ENCODE results near the gene ANKMY1.

Gene ANKMY1

DNA sequence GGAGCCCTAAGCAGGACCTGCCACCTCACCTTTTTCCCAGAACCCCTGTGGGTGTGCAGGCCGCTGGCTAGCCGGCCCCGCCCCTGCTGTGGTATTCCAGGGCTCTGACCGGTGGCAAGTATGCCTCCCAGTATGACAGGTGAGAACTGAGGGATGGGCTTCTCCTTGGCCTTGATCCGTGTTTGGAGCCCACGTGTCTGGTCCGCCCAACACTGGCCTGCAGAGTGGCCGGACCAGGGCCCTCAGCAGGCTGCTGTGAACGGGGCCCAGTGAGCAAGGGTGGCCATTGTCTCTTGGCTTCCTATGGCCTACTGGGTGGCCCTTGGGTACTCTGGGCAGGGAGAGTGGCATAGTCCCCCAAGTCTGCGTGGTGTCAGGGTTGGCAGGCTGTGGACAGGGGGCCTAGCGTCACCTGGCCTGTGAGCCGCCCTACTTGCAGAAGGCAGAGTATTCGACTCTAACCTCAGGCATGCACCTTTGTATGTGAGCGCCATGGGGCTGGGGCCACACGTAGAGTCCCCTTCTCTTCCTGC is 12.3 kb upstream of the ANKMY1 start:
- no peak overlapping the region for H3K4me3 ChIP-seq (ENCODE audit: low read depth, low read length)
- H3K36me3 ChIP-seq (ENCODE audit: control insufficient read depth in 2 of 2, insufficient read depth in 1 of 2, low read length in 2 of 2): peaks cover 0 to 13% of the 10 kb centered on the region in 2 experiments; a peak in 1 of 3 replicates
- H3K4me1 ChIP-seq (ENCODE audit: control insufficient read depth, insufficient read depth, low read length): peaks cover 4% of the 10 kb centered on the region
- TF ChIP-seq ZNF10 (tag by site-specific recombination; IDR thresholded peaks at IDR 0.05): no peak
- TF ChIP-seq, protein P1, sequence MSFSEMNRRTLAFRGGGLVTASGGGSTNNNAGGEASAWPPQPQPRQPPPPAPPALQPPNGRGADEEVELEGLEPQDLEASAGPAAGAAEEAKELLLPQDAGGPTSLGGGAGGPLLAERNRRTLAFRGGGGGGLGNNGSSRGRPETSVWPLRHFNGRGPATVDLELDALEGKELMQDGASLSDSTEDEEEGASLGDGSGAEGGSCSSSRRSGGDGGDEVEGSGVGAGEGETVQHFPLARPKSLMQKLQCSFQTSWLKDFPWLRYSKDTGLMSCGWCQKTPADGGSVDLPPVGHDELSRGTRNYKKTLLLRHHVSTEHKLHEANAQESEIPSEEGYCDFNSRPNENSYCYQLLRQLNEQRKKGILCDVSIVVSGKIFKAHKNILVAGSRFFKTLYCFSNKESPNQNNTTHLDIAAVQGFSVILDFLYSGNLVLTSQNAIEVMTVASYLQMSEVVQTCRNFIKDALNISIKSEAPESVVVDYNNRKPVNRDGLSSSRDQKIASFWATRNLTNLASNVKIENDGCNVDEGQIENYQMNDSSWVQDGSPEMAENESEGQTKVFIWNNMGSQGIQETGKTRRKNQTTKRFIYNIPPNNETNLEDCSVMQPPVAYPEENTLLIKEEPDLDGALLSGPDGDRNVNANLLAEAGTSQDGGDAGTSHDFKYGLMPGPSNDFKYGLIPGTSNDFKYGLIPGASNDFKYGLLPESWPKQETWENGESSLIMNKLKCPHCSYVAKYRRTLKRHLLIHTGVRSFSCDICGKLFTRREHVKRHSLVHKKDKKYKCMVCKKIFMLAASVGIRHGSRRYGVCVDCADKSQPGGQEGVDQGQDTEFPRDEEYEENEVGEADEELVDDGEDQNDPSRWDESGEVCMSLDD (tag by site-specific recombination; IDR thresholded peaks at IDR 0.05): no peak
- TF ChIP-seq OVOL3 (tag by site-specific recombination; IDR thresholded peaks at IDR 0.05): no peak
- TF ChIP-seq ZNF510 (tag by site-specific recombination; IDR thresholded peaks at IDR 0.05; ENCODE audit: insufficient replicate concordance): no peak
- no peak for TF ChIP-seq ZNF501 (tag by site-specific recombination; IDR thresholded peaks at IDR 0.05)
- TF ChIP-seq ZNF777 (tag by site-specific recombination; IDR thresholded peaks at IDR 0.05; ENCODE audit: borderline replicate concordance): no peak
- no peak for TF ChIP-seq ZNF561 (tag by site-specific recombination; IDR thresholded peaks at IDR 0.05; ENCODE audit: borderline replicate concordance)
- TF ChIP-seq, protein P2, sequence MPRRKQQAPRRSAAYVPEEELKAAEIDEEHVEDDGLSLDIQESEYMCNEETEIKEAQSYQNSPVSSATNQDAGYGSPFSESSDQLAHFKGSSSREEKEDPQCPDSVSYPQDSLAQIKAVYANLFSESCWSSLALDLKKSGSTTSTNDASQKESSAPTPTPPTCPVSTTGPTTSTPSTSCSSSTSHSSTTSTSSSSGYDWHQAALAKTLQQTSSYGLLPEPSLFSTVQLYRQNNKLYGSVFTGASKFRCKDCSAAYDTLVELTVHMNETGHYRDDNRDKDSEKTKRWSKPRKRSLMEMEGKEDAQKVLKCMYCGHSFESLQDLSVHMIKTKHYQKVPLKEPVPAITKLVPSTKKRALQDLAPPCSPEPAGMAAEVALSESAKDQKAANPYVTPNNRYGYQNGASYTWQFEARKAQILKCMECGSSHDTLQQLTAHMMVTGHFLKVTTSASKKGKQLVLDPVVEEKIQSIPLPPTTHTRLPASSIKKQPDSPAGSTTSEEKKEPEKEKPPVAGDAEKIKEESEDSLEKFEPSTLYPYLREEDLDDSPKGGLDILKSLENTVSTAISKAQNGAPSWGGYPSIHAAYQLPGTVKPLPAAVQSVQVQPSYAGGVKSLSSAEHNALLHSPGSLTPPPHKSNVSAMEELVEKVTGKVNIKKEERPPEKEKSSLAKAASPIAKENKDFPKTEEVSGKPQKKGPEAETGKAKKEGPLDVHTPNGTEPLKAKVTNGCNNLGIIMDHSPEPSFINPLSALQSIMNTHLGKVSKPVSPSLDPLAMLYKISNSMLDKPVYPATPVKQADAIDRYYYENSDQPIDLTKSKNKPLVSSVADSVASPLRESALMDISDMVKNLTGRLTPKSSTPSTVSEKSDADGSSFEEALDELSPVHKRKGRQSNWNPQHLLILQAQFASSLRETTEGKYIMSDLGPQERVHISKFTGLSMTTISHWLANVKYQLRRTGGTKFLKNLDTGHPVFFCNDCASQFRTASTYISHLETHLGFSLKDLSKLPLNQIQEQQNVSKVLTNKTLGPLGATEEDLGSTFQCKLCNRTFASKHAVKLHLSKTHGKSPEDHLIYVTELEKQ (tag by site-specific recombination; IDR thresholded peaks at IDR 0.05; ENCODE audit: borderline replicate concordance): no peak
- TF ChIP-seq, protein P3, sequence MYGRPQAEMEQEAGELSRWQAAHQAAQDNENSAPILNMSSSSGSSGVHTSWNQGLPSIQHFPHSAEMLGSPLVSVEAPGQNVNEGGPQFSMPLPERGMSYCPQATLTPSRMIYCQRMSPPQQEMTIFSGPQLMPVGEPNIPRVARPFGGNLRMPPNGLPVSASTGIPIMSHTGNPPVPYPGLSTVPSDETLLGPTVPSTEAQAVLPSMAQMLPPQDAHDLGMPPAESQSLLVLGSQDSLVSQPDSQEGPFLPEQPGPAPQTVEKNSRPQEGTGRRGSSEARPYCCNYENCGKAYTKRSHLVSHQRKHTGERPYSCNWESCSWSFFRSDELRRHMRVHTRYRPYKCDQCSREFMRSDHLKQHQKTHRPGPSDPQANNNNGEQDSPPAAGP (tag by site-specific recombination; IDR thresholded peaks at IDR 0.05): no peak
- no peak for TF ChIP-seq REPIN1 (tag by site-specific recombination; IDR thresholded peaks at IDR 0.05; ENCODE audit: low read depth)
- TF ChIP-seq, protein P4, sequence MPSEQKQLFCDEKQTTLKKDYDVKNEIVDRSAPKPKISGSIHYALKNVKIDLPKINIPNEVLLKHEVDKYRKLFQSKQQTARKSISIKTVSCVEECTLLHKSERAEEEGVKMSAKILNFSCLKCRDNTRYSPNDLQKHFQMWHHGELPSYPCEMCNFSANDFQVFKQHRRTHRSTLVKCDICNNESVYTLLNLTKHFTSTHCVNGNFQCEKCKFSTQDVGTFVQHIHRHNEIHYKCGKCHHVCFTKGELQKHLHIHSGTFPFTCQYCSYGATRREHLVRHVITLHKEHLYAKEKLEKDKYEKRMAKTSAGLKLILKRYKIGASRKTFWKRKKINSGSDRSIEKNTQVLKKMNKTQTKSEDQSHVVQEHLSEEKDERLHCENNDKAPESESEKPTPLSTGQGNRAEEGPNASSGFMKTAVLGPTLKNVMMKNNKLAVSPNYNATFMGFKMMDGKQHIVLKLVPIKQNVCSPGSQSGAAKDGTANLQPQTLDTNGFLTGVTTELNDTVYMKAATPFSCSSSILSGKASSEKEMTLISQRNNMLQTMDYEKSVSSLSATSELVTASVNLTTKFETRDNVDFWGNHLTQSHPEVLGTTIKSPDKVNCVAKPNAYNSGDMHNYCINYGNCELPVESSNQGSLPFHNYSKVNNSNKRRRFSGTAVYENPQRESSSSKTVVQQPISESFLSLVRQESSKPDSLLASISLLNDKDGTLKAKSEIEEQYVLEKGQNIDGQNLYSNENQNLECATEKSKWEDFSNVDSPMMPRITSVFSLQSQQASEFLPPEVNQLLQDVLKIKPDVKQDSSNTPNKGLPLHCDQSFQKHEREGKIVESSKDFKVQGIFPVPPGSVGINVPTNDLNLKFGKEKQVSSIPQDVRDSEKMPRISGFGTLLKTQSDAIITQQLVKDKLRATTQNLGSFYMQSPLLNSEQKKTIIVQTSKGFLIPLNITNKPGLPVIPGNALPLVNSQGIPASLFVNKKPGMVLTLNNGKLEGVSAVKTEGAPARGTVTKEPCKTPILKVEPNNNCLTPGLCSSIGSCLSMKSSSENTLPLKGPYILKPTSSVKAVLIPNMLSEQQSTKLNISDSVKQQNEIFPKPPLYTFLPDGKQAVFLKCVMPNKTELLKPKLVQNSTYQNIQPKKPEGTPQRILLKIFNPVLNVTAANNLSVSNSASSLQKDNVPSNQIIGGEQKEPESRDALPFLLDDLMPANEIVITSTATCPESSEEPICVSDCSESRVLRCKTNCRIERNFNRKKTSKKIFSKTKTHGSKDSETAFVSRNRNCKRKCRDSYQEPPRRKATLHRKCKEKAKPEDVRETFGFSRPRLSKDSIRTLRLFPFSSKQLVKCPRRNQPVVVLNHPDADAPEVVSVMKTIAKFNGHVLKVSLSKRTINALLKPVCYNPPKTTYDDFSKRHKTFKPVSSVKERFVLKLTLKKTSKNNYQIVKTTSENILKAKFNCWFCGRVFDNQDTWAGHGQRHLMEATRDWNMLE (tag by site-specific recombination; conservative IDR thresholded peaks at IDR 0.05; ENCODE audit: low read depth): no peak
- TF ChIP-seq, protein P5, sequence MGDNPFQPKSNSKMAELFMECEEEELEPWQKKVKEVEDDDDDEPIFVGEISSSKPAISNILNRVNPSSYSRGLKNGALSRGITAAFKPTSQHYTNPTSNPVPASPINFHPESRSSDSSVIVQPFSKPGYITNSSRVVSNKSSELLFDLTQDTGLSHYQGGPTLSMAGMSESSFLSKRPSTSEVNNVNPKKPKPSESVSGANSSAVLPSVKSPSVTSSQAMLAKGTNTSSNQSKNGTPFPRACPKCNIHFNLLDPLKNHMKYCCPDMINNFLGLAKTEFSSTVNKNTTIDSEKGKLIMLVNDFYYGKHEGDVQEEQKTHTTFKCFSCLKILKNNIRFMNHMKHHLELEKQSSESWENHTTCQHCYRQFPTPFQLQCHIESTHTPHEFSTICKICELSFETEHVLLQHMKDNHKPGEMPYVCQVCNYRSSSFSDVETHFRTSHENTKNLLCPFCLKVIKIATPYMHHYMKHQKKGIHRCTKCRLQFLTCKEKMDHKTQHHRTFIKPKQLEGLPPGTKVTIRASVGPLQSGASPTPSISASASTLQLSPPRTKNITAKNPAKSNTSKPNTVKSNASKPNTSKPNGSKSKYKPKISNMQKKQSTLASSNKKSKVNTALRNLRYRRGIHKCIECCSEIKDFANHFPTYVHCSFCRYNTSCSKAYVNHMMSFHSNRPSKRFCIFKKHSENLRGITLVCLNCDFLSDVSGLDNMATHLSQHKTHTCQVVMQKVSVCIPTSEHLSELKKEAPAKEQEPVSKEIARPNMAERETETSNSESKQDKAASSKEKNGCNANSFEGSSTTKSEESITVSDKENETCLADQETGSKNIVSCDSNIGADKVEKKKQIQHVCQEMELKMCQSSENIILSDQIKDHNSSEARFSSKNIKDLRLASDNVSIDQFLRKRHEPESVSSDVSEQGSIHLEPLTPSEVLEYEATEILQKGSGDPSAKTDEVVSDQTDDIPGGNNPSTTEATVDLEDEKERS (tag by site-specific recombination; IDR thresholded peaks at IDR 0.05): no peak
- no peak for TF ChIP-seq ZNF292 (tag by site-specific recombination; IDR thresholded peaks at IDR 0.05; ENCODE audit: borderline replicate concordance, low read depth)
- no peak for TF ChIP-seq ZNF610 (tag by site-specific recombination; IDR thresholded peaks at IDR 0.05; ENCODE audit: borderline replicate concordance)
- TF ChIP-seq ZNF157 (tag by site-specific recombination; IDR thresholded peaks at IDR 0.05): no peak
- no peak for TF ChIP-seq ZNF175 (tag by site-specific recombination; IDR thresholded peaks at IDR 0.05)
- no peak for TF ChIP-seq GLI2 (tag by site-specific recombination; IDR thresholded peaks at IDR 0.05; ENCODE audit: borderline replicate concordance, low read depth)
- TF ChIP-seq ZNF324 (tag by site-specific recombination; IDR thresholded peaks at IDR 0.05): no peak
- TF ChIP-seq ZNF266 (tag by site-specific recombination; IDR thresholded peaks at IDR 0.05; ENCODE audit: low read depth): no peak
- no peak for TF ChIP-seq ZNF585B (tag by site-specific recombination; IDR thresholded peaks at IDR 0.05)
- ChIA-PET POLR2A (interaction anchor here (1.0 kb wide), 1 partner anchor 9 kb away, joined by 3 read pairs; no protein-coding TSS in a partner anchor), CTCF (interaction anchor here (1.1 kb wide), 1 partner anchor 10 kb away, joined by 3 read pairs; no protein-coding TSS in a partner anchor)
- H3K27ac ChIP-seq (ENCODE audit: extremely low read depth, low read depth, low read length): no peak overlapping the region
- no peaks in the 10 kb centered on the region for H3K9me3 ChIP-seq (ENCODE audit: control insufficient read depth, insufficient read depth, low read depth, low read length)

Measured in HEK293 (cell line).